Measurements from ENCODE around the gene GBF1. TPM values are rescaled to one million over a fixed set of nuclear protein-coding genes. Genes with fewer than 3 reads are reported as not detected.

The GBF1 gene
- polyA plus RNA-seq, 1 donor (not counting 4 experiments of a cell fraction or from before 2014, with no cell fraction given), result 17.4 TPM

GRCh38 chr10:102408131-102408727 lies 162.9 kb downstream of the GBF1 start:
- peak; percentile 77 for TF ChIP-seq EZH2 (IDR thresholded peaks at IDR 0.05; ENCODE audit: low read length)
- no peak for TF ChIP-seq CTCF (optimal IDR thresholded peaks at IDR 0.05 in 1 of 3, IDR thresholded peaks at IDR 0.05 in 1 of 3, conservative IDR thresholded peaks at IDR 0.05 in 1 of 3; ENCODE audit: extremely low read depth in 1 of 3, insufficient read depth in 2 of 3, low read length in 3 of 3)
- peaks cover 57% of the 10 kb centered on the region for H3K27me3 ChIP-seq (ENCODE audit: control insufficient read depth, extremely low read depth, insufficient read depth, low read length)

GRCh38 chr10:102408728-102409603 lies 163.6 kb downstream of the GBF1 start:
- Histone ChIP-seq H3K4me2 (ENCODE audit: control insufficient read depth, extremely low read depth, insufficient read depth, low read depth, low read length) (peak overlapping the region; percentile 58), H3K4me3 (ENCODE audit: control insufficient read depth in 2 of 3, extremely low read depth in 1 of 3, insufficient read depth in 2 of 3, low read depth in 1 of 3, low read length in 3 of 3) (peak overlapping the region in 1 of 3 experiments; percentile 27), H3K9ac (ENCODE audit: control insufficient read depth, extremely low read depth, insufficient read depth, low read length) (no peak overlapping the region), H3K27ac (ENCODE audit: control insufficient read depth, insufficient read depth, low read length) (no peak overlapping the region), H4K20me1 (ENCODE audit: control insufficient read depth, extremely low read depth, insufficient read depth, low read length) (no peaks in the 10 kb centered on the region), H3K9me3 (ENCODE audit: control insufficient read depth, low read depth, low read length) (no peaks in the 10 kb centered on the region), H3K4me1 (ENCODE audit: control insufficient read depth, extremely low read depth, insufficient read depth, low read length) (peaks cover 11% of the 10 kb centered on the region), H3K9me1 (ENCODE audit: control insufficient read depth, extremely low read depth, insufficient read depth, low read length) (no peaks in the 10 kb centered on the region), H2AFZ (ENCODE audit: control insufficient read depth, low read length) (peak overlapping the region; percentile 37), H3K79me2 (ENCODE audit: control insufficient read depth, insufficient read depth, low read length) (no peaks in the 10 kb centered on the region), H3K36me3 (ENCODE audit: control insufficient read depth in 2 of 2, extremely low read depth in 1 of 2, insufficient read depth in 2 of 2, low read length in 2 of 2) (peaks cover 0 to 3% of the 10 kb centered on the region in 2 experiments), H3K27me3 (ENCODE audit: control insufficient read depth, extremely low read depth, insufficient read depth, low read length) (peaks cover 63% of the 10 kb centered on the region)
- FAIRE-seq (no peak), DNase-seq (ENCODE audit: low read depth, low spot score) (no peak)
- peak; percentile 2 for TF ChIP-seq EZH2 (IDR thresholded peaks at IDR 0.05; ENCODE audit: low read length)
- TF ChIP-seq CTCF (optimal IDR thresholded peaks at IDR 0.05 in 1 of 3, IDR thresholded peaks at IDR 0.05 in 1 of 3, conservative IDR thresholded peaks at IDR 0.05 in 1 of 3; ENCODE audit: extremely low read depth in 1 of 3, insufficient read depth in 2 of 3, low read length in 3 of 3), result no peak
- dilution Hi-C loops (cut with MboI; ENCODE audit: extremely low pct_ligation_motif_present, low sequenced_read_pairs), result no loop called here

More at GRCh38 chr10:102408131-102408727, 162.9 kb downstream of the GBF1 start:
- no peak for FAIRE-seq
- no peak overlapping the region for H3K4me2 ChIP-seq (ENCODE audit: control insufficient read depth, extremely low read depth, insufficient read depth, low read depth, low read length)
- no peak overlapping the region for H3K27ac ChIP-seq (ENCODE audit: control insufficient read depth, insufficient read depth, low read length)
- no peaks in the 10 kb centered on the region for H4K20me1 ChIP-seq (ENCODE audit: control insufficient read depth, extremely low read depth, insufficient read depth, low read length)
- peaks cover 0 to 6% of the 10 kb centered on the region in 2 experiments for H3K36me3 ChIP-seq (ENCODE audit: control insufficient read depth in 2 of 2, extremely low read depth in 1 of 2, insufficient read depth in 2 of 2, low read length in 2 of 2)
- no peak overlapping the region for H2AFZ ChIP-seq (ENCODE audit: control insufficient read depth, low read length)
- H3K9me1 ChIP-seq (ENCODE audit: control insufficient read depth, extremely low read depth, insufficient read depth, low read length), result no peaks in the 10 kb centered on the region
- no peaks in the 10 kb centered on the region for H3K9me3 ChIP-seq (ENCODE audit: control insufficient read depth, low read depth, low read length)
- no peak overlapping the region for H3K9ac ChIP-seq (ENCODE audit: control insufficient read depth, extremely low read depth, insufficient read depth, low read length)
- no peak for DNase-seq (ENCODE audit: low read depth, low spot score)
- H3K4me1 ChIP-seq (ENCODE audit: control insufficient read depth, extremely low read depth, insufficient read depth, low read length), result peaks cover 11% of the 10 kb centered on the region
- no peaks in the 10 kb centered on the region for H3K79me2 ChIP-seq (ENCODE audit: control insufficient read depth, insufficient read depth, low read length)
- dilution Hi-C loops (cut with MboI; ENCODE audit: extremely low pct_ligation_motif_present, low sequenced_read_pairs), result no loop called here
- H3K4me3 ChIP-seq (ENCODE audit: control insufficient read depth in 2 of 3, extremely low read depth in 1 of 3, insufficient read depth in 2 of 3, low read depth in 1 of 3, low read length in 3 of 3), result peak overlapping the region in 1 of 3 experiments; percentile 27
